GM18951 (cell line): ENCODE measurements around the gene CSNK2A3.

Experiments used
- POLR2A ChIP-seq: IDR thresholded peaks from 4 replicates; pipeline ENCODE4 v1.6.1; 2011; ENCODE audit warnings: mild to moderate bottlenecking; ENCODE audit not compliant: insufficient read length, insufficient read depth; ENCODE audit errors: extremely low read depth
- in situ Hi-C: fragments of 300-500 bp; cut with MboI; formaldehyde crosslinking; loops from one replicate; pipeline ENCODE4 v1.12.0; 2022; ENCODE audit warnings: low sequenced_read_pairs, mixed read lengths, inconsistent platforms; ENCODE audit not compliant: unreplicated experiment

Gene CSNK2A3

DNA sequence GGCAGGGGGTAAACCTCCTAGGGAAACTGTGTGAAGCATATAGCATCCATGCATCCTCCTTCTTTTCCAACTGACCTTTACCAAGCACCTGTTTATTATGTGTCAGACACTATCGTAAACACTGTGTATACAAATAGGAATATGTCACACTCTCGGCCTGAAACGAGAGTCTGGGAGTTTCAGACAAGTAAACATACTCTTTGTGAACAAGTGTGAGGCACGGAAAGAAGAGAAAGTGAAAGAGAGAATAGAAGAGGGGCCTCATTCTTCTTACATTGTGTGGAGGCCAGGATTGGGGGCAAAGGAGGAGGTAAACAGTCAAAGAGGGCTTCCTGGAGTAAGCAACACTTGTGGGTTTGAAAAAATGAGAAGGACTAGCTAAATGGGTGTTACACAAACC lies 16.4 kb downstream of the CSNK2A3 start:
- TF ChIP-seq POLR2A: no peak

DNA sequence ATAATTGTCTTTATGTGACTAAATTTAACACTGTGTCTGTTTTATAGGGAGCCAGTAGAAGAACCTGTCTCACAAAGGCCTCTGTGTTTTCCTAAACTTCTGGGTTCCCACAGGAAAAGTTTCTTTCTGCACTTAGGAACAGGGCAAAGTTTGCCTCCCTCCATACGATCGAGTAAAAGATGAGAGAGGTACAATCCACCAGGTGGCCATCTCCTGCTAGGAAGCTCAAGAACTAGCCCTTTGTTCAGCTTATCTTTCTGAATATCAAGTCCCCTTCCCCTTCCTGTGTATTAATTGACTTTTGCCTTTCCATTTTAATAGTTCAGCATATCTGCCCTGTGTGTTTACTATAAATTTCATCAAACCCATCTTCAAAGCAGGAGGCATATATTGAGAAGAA lies 18.0 kb downstream of the CSNK2A3 start:
- TF ChIP-seq POLR2A: no peak
- in situ Hi-C loops: no loop called here

More for the DNA sequence above, 16.4 kb downstream of the CSNK2A3 start:
- in situ Hi-C loops: no loop called here

DNA sequence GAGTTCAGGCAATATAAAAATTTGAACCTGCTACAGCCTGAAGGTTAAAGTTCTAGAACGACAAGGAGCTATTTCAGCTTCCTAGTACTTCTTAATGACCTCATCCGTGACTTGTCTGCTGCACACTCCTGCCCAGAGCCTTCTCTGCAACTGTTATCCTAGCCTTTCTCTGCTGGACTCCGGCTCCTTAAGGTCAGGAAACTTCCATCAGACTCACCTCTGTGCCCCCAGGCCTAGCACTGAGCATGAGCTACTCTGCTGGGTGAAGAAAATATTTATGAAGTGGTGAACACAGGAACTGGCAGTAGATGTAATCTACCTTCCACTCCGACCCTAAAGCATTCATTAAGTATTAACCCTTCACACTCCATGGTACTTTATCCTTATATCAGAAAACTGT lies 18.4 kb downstream of the CSNK2A3 start:
- in situ Hi-C loops: no loop called here
- TF ChIP-seq POLR2A: no peak

DNA sequence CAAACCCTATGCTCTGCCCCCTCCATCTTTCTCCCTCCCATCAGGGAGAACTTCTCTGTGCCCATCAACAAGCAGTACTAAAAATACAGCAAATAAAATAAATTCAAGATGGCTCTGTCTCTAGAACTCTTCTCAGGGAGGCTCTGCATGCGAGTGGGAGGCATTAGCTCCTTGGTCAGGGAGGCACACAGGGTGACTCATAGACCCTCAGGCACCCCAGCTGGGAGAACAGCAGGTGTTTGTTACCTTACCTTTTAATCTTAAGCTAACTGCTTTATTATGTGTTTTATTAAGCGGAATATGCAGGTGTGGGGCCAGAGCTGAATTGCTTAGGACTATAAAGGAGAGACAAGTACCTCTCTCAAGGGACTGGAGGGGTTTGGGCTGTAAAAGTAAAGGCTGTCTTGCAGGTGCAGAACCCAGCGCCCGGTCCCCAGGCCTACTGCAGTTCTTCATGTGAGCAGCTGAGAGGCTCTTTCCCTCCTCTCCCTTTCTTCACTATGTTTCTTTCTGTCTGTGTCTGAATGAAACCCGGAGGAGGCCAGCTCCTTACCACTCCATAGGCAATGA lies 20.8 kb downstream of the CSNK2A3 start:
- in situ Hi-C loops: no loop called here
- TF ChIP-seq POLR2A: no peak

DNA sequence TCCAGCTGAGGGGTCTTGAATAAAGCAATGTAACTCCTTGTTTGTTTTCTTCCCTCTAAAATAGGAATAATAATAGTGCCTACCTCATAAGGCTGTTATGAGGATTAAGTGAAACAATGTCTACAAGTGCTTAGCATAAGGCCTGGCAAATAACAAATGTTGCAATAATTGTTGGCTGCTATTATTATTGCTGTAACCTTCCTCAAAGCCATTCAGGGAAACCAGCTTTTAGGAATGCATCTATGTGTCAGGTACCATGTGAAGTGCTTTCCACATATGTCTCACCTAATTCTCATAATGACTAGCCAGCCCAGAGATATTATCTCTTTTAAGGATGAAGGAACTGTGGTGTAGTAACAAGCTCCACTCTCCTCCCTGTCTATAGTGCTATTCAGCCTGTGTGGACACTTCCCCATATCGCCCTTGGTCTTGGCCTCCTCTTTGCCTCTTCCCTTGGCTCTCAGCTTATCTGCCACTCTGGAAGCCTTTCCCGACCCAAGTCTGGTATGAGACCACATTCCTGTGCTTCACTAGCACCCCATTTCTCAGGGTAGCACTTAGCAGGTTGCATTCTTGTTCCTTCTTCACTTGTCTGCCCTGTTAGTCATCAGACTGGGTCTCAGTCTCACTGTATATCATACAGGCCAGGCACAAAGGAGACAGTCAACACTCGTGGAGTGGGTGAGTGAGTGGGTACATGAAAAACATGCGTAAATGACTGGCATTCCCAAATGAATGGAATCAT lies 23.8 kb downstream of the CSNK2A3 start:
- in situ Hi-C loops: no loop called here
- TF ChIP-seq POLR2A: no peak

DNA sequence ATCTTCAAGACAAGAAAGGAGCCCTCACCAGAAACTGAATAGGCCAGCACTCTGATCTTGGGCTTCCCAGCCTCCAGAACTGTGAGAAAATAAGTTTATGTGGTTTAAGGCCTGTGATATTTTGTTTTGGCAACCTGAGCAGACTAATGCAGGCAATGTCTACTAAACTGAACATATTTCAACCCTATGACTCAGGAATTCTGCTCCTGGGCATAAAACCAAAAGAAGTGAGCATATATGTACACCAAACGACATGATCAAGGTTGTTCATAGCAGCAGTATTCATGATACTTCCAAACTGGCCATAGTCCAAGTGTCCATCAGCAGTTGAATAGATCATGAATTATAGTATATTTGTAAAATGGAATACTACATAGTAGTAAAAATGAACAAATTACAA lies 29.0 kb downstream of the CSNK2A3 start:
- TF ChIP-seq POLR2A: no peak
- in situ Hi-C loops: no loop called here

DNA sequence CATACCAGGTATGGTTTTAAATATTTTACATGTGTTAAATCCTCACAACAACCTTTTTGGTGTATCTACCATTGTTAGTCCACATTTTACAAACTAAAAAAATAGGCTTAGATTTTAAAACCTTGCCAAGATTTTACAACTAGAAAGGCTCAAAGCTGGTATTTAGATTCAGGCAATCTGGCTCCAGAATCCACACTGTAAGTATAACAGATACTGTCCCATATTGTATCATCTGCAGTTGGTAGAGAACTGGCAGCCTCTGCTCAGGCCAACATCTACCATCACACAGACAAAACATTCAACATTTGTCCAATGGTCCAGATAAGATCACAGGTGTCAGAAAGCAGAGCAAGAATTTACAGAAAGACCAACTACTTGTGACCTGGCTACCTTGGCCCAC lies 30.9 kb downstream of the CSNK2A3 start:
- no peak for TF ChIP-seq POLR2A
- in situ Hi-C loops: no loop called here

DNA sequence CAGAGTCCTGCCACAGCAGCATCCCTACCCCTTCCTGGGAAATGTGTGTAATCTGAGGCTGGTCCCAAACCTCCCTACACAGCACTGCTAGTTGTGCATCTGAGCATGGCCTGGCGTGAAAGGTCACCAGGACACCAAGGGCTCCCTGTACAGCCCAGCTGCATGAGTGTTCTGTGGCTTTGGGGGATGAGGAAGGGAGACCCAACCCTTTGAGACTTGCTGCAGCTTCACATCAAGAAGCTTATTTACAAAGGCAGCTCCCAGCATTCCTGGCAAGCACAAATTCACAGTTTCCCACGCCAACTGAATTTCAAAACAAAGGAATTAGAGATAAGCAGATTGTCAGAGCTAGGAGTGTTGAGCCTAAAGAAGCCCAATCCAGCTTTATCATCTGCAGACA lies 32.2 kb downstream of the CSNK2A3 start:
- in situ Hi-C loops: no loop called here
- TF ChIP-seq POLR2A: no peak

DNA sequence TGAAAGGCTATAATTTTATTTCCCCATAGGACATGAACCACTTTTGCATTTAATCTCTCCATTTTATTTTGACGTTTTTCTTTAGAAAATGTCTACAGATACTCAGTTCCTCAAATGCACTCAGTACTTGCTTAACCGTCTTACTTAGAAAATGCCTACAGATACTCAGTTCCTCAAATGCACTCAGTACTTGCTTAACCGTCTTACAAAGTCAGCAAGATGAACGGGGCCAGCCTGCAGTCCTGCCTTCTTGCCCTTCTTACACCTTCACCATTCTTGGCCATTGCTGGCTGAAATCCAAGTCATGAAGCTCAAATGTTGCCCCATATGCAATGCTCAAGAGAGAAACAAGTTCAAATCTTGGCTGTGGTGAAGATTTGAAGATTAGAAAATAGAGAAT lies 34.1 kb downstream of the CSNK2A3 start:
- in situ Hi-C loops: no loop called here
- TF ChIP-seq POLR2A: no peak

DNA sequence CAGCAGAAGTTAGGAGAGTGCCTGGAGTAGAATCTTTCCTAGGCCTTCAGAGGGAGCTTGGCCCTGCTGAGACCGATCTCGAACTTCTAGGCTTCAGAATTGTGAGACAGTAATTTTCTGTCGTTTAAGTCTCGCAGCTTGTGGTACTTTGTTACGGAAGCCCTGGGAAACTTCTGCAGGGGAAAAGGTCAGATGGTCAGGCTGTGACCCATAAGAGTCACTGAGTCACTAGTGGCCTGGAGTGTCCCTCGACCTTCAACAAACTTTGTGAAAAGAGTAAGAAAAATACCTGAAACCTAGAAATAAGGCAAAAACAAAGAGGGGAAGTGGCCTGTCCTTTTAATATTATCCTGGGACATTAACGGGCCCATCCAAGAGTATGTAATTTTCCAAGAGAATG lies 34.6 kb downstream of the CSNK2A3 start:
- in situ Hi-C loops: no loop called here
- no peak for TF ChIP-seq POLR2A

DNA sequence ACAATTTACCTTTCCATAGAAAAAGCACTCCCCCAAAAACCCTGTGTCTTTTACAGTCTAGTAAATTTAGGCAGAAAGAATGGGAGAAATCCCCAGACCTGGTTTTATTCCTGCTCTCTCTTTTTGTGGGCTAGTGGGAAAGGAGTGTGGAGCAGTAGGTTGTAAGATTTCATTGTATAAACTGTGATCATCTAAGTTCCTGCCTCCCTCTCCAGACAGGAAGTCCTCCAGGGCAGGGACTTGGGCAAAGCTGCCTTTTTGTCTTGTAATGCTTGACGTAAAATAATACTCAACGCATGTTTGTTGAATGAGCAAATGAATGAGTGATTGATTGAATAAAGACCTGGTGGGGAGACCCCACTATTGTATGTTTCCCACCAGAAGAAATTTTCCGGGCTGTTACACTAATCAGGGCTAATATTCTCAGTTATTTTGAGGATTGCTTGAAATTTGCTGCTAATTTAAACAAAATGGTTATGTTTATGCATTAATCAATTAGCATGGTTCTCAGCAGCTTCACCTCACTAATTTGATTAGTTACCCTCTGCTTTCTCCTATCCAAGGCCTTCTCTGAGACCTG lies 36.3 kb downstream of the CSNK2A3 start:
- TF ChIP-seq POLR2A: no peak
- in situ Hi-C loops: no loop called here

DNA sequence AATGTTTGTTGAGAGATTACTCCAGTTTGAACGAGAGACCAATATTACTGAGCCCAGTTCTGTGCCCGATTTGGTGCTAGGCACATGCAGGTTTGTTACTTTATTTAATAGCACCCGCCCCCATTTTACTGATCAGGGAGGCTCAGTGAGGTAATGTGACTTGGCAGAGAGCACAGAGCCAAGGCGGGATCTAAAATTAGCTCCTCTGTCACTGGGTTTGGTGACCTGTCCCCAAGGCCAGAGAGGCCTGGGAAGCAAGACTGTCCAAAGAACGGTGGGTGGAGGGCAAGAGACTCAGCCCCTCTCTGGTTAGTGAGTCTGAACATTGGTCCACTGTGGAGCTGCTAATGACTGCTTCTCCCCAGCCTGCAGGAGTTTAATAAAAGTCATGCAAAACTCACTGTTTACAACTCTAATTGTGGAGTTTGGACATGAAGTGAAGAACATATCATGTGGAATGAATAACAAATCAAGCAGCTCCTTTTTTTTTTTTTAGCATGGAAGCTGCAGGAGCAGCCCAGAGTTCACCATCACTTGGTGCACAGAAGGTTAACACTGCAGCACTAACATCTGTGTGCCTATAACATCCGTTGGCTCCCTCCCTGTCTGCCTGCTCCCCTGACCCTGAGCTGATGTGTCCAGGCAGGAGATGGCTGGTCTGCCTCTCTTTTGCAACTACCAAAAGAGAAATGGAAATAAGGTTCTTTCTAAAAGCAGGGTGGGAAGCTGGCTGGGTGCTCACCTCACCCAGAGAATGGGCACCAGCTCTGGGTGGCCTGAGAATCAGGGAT lies 39.0 kb downstream of the CSNK2A3 start:
- in situ Hi-C loops: no loop called here
- no peak for TF ChIP-seq POLR2A

DNA sequence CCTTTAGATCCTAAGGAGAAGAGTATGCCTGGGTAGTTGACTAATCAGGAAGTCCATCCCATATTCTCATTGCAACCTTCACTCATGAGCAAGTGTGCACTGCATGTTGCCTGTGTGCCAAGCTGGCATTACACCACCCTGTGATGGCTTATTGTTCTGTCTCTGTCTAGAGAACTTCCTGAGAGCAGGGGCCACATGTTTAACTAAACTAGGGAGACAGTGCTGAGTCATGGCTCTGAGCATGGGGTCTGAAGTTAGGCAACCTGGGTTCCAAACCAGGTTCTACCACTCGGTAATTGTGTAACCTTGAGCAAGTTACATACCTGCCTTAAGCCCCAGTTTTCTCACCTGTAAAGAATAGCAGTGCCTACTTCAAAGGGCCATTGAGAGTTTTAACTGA lies 39.6 kb downstream of the CSNK2A3 start:
- no peak for TF ChIP-seq POLR2A
- in situ Hi-C loops: no loop called here

DNA sequence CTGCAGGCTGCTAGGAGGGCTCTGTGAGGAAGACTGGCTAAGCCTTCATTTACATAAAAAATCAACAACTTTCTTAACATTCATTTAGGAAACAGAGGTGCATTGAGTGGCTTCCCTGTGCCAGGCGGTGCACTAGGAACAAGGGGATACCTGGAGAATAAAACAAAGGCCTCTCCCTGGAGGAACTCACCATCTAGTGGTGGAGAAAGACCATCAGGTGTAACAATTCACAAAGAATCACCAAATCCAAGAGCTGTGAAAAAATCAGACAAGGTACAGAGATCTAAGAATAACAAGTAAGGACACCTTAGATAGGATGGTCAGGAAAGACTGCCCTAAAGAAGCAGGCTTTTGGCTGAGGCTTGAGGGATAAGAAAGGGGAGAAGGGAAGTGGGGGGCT lies 40.3 kb downstream of the CSNK2A3 start:
- no peak for TF ChIP-seq POLR2A
- in situ Hi-C loops: no loop called here

DNA sequence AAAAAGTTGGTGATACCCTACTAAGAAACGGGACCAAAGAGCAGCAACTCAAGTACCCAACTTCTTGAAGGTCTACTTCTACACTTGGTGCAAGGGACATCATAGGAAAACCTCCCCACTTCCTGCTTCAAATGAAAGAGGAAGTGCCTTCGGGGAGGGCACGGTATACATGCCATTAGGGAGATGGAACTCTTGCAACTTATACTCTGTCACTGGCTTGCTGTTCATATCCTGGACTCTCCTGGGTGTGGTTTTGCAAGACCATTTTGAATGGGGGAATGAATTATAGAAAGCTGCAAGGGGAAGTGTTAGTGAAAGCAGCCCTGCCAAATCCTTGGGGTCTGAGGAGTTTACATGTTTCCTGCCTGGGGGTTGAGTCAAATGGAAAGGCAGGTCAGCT lies 41.9 kb downstream of the CSNK2A3 start:
- TF ChIP-seq POLR2A: no peak
- in situ Hi-C loops: no loop called here
